SK-N-MC (cell line): ENCODE data around the gene ARID2.
A peak's percentile ranks its signal among the peaks of the same experiment; 100 is the strongest.

Source experiments
- DNase-seq: peaks from one replicate; pipeline ENCODE4 v3.0.0-alpha.2; 2011; ENCODE audit warnings: low read depth, low spot score
- H3K27ac ChIP-seq: fragments of 200-600 bp; sonication (generic); 2 replicates; pipeline ENCODE4 v1.5.1; 2016; ENCODE audit warnings: mixed run types
- H3K36me3 ChIP-seq: fragments of 200-600 bp; sonication (generic); 2 replicates; pipeline ENCODE4 v1.6.1; 2017; ENCODE audit warnings: antibody characterized with exemption, low read length, mixed read lengths; ENCODE audit not compliant: insufficient read depth
- H3K4me3 ChIP-seq: fragments of 200-600 bp; sonication (generic); 2 replicates; pipeline ENCODE4 v1.5.1; 2016
- H3K9ac ChIP-seq: fragments of 200-600 bp; sonication (generic); 2 replicates; pipeline ENCODE4 v1.8.0; 2017; ENCODE audit warnings: mixed run types, mixed read lengths; ENCODE audit not compliant: insufficient read length
- H3K9me3 ChIP-seq: fragments of 200-600 bp; sonication (generic); 2 replicates; pipeline ENCODE4 v1.6.1; 2017; ENCODE audit warnings: low read depth, mild to moderate bottlenecking, antibody characterized with exemption, low read length, moderate library complexity, mixed read lengths
- EZH2 ChIP-seq: fragments of 200-600 bp; sonication (generic); IDR thresholded peaks from one replicate; pipeline ENCODE4 v1.6.1; 2017; ENCODE audit warnings: antibody characterized with exemption
- FOXP2 ChIP-seq: optimal IDR thresholded peaks from 2 replicates; pipeline ENCODE3; 2011; ENCODE audit warnings: mild to moderate bottlenecking, moderate library complexity; ENCODE audit not compliant: insufficient read depth; ENCODE audit errors: extremely low read length, control extremely low read depth
- POLR2AphosphoS5 ChIP-seq: IDR thresholded peaks from 2 replicates; pipeline ENCODE4 v1.6.1; 2012; ENCODE audit warnings: mild to moderate bottlenecking, low read depth, low read length, borderline replicate concordance

The ARID2 gene

DNA sequence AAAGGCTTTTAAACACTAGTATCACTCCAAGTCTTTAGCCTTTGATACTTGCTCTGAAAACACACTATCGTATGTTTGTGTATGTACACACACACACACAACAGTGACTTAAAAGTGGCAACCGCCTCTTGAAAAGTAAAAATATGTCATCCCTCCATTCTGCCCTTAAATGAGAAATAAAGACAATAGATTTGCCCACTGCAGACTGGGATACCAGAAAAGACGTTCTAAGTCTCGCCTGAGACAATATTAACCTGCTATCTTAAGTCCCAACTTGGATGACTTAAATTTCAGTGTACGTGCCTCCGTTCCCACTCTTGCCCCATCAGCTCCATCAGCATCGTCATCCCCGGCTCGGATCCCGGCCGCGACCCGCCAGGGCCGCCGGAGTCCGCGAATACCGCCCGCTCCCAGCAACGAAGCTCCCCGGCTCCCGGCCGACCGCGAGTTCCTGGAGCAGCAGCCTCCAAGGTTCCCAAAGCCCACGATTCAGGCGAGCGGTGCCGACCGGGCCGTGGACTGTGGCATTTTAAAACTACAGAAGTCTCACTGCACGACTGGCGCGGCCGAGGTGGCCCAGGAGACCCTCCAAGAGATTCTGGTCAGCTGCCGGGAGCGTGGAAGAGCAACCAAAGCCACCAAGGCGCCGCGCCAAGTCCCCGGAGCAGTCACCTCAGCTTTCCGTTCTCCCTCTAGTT lies 2.8 kb upstream of the ARID2 start:
- TF ChIP-seq FOXP2 (no peak), POLR2AphosphoS5 (no peak), EZH2 (no peak)
- Histone ChIP-seq H3K9ac (peak overlapping the region; percentile 94), H3K36me3 (peaks cover 6% of the 10 kb centered on the region; the same call in 1 of the 2 replicates), H3K9me3 (no peaks in the 10 kb centered on the region), H3K27ac (peak overlapping the region; percentile 98), H3K4me3 (peak overlapping the region; percentile 91)
- DNase-seq, result no peak

DNA sequence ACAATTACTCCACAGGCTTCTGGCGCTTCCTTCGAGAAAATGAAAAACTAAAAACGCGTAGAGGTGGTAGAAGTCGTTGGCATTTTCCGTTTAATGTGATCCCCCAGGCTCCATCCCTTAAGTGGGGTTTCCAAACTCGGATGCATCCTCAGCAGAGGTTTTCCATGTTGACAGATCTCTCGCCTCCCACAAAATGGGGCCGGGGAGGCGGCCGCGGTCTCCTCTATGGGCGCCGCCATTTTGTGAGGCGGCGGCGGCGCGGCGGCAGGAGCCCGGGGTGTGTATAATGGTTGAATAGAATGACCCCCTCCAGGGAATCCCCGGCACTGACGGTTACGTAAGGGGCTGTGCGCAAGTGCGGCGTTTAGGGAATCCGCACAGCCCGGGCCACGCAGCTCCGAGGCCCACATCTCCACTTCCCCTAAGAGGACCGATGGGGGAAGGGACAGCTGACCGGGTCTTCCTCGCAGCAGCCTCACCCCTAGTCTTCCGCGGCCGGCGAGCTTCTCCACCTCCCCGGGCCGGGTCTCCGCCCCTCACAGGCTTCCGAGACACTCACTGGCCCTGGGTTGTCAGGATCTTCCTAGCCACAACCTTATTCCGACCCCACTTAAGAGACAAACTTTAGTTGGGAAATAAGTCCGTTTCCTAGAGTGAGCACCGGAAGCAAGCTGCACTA lies 2.1 kb upstream of the ARID2 start:
- Histone ChIP-seq H3K27ac (peak overlapping the region; percentile 98), H3K9ac (peak overlapping the region; percentile 94), H3K4me3 (peak overlapping the region; percentile 91), H3K9me3 (no peaks in the 10 kb centered on the region), H3K36me3 (peaks cover 13% of the 10 kb centered on the region; the same call in 1 of the 2 replicates)
- peak; percentile 84 for DNase-seq
- peak; percentile 80 for TF ChIP-seq POLR2AphosphoS5
- TF ChIP-seq FOXP2, result peak; percentile 22
- no peak for TF ChIP-seq EZH2

DNA sequence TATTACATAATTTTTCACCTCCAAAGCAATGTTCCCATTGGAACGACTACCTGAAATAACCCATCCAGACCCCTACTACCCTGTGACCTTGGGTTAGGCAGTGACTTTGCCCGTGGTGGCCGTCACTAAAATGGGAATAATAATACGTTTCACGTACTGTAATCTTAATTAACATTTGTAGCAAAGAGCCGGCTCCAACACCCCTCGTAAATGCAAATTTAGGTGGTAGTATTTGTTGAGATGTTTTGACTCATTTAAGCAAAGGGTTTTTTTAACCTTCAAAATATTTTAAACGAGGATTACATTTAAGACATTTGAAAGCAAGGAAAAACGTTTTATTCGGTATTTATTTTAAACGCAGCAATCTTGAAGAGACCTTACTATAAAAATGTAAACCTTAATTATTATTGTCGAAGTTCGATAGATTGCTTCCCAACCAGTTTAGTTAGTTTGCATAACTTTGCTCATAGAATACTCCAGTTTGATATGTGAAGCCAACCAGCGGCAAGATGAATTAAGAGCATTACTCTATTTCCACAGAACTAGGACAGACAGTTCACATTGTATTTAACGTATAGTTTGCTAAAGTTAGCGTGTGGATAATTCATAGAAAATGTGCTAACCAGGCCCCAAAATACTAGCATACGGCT lies 1.4 kb upstream of the ARID2 start:
- peak; percentile 63 for DNase-seq
- H3K27ac ChIP-seq, result peak overlapping the region; percentile 98
- H3K9me3 ChIP-seq, result no peaks in the 10 kb centered on the region
- peaks cover 19% of the 10 kb centered on the region for H3K36me3 ChIP-seq
- TF ChIP-seq EZH2 (no peak), POLR2AphosphoS5 (no peak), FOXP2 (no peak)
- H3K4me3 ChIP-seq, result peak overlapping the region; percentile 91
- H3K9ac ChIP-seq, result peak overlapping the region; percentile 94

DNA sequence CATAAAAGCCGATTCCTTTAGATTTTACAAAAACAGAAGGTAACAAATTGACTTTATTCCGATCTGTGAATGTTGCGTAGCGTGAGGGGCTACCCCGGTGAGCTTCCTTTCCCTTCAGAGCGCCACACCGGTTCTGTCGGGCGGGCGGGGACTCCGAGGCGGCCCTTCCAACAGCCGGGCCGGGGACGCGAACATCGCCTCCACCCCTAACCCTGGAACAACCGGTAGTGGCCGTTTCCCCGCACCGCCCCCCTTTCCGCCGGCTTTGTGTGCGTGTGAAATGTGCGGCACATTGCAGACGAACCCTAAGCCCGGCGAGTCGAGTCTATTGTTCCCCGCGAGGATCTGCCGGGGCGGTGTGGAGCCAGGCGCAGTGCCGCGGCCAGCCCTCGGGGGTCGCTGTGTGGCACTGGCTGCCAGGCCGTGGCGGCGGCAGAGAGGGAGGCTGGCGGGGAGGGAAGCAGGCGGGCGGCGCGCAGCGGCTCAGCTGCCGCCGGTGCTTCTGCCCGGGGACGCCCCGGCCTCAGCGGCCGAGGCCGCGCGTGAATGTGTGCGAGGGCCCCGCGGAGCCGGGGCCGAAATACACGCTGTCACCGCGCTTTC lies 775 bp upstream of the ARID2 start:
- Histone ChIP-seq H3K4me3 (peak overlapping the region; percentile 91), H3K36me3 (peaks cover 26% of the 10 kb centered on the region), H3K9ac (peak overlapping the region; percentile 94), H3K9me3 (no peaks in the 10 kb centered on the region), H3K27ac (peak overlapping the region; percentile 98)
- no peak for DNase-seq
- TF ChIP-seq EZH2 (no peak), POLR2AphosphoS5 (peak; percentile 69)

DNA sequence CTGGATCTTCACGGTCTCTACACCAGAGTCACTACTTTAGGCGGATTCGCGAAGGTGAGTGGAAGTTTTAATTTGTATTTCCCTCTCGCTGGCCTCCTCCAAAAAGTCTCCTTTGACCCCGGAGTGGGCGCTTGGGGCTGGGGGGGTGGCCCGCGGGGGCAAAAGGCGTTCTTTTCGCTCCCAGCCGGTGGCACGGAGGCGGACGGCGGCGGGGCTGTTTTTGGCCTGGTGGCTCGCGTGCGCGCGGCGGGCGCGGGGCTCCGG lies 510 bp downstream of the ARID2 start:
- peaks cover 6% of the 10 kb centered on the region for H3K9me3 ChIP-seq
- H3K9ac ChIP-seq, result peak overlapping the region; percentile 94
- peak overlapping the region; percentile 91 for H3K4me3 ChIP-seq
- peak overlapping the region; percentile 98 for H3K27ac ChIP-seq
- TF ChIP-seq POLR2AphosphoS5, result no peak
- TF ChIP-seq EZH2, result no peak
- no peak for TF ChIP-seq FOXP2
- DNase-seq, result no peak
- peaks cover 38% of the 10 kb centered on the region for H3K36me3 ChIP-seq

DNA sequence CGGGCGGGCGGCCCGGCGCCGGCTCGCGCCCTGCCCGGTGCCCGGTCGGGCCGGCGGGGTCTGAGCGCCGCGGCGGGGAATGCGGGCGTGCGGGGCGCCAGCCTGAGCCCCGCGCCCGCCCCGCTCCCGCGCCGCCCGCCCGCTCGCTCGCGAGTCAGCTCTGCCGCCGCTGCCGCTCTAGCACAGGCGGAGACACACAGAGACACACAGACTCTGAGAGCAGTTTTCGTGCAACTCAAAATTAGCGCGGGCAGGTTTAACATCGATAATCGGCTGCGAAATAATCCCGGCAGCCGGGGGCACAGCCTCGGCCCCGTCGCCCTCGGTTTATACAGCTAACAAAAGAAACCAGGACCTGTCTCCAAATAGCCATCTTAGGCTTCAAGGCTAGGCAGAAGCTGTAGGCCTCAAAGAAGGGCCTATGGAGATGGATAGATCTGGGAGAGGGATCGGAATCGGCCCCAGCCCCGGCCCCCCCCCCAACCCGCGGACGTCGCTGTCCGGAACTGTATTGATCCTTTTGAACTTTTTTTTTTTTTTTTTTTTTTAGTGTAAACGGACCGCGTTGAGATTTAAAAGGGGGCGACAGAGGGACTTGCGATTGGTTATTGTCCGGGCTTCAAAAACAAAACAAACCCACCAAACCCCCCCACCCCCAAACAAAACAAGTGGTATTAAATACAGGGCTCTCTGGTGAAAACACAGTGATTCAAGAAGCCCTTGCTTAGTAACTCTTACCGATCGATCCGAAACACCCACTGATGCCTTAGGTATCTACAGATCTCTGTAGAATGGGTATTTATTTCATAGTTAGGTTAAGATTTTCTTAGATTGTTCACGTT lies 1.1 kb downstream of the ARID2 start:
- TF ChIP-seq EZH2, result no peak
- no peak for TF ChIP-seq POLR2AphosphoS5
- no peak for TF ChIP-seq FOXP2
- no peak for DNase-seq
- peaks cover 7% of the 10 kb centered on the region for H3K9me3 ChIP-seq

DNA sequence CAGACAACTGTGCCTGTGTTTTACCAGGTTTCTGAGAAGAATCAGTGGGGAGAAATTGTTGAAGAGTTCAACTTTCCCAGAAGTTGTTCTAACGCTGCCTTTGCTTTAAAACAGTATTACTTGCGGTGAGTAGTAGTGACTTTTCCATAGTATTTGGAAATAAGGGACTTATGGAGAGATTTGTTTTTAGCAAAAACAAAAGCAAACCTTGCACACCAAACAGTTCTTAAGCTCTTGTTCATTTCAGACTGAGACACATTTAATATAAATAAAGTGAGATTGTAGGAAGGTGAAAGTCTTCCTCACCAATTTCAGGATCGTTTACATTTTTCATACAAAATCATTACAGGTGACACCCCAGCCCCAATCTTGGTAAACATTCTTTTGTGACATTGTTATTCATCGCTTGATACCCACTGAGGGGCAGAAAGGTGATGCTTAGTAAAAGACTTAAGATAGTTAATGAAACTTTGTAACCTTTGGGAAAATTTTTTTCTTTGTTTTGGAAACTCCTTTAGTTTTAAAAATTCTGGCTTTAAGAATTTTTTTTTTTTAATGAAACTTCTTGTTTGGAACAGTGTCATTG lies 1.8 kb downstream of the ARID2 start:
- H3K4me3 ChIP-seq, result peak overlapping the region; percentile 90

More for the DNA sequence above, 1.1 kb downstream of the ARID2 start:
- peak overlapping the region; percentile 98 for H3K27ac ChIP-seq
- H3K9ac ChIP-seq, result peak overlapping the region; percentile 98
- H3K4me3 ChIP-seq, result peak overlapping the region; percentile 91
- peaks cover 43% of the 10 kb centered on the region for H3K36me3 ChIP-seq

DNA sequence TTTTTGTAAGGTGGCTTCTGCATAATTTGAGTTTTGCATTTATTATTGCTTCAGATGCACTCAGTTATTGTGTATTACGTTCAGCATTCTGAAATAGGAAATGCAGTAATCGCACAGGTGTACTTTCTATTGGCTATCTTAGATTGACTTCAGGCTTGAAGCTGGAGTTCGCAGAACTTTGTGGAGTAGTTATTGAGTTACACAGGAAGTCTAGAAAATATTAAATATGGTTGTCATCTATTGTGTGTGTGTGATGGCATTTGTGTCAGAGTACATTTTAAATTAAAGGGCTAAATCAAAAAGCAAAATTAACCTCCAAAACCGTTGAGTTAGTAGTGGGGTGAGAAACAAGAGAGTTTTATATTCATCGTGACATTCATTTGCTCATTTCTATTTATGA lies 2.7 kb downstream of the ARID2 start:
- peak overlapping the region; percentile 48; the same call in 1 of the 2 replicates for H3K27ac ChIP-seq
- H3K4me3 ChIP-seq, result peak overlapping the region; percentile 90
- DNase-seq, result no peak
- TF ChIP-seq POLR2AphosphoS5 (no peak), EZH2 (no peak), FOXP2 (no peak)
- peaks cover 57% of the 10 kb centered on the region for H3K36me3 ChIP-seq
- H3K9ac ChIP-seq, result peak overlapping the region; percentile 98
- peaks cover 17% of the 10 kb centered on the region for H3K9me3 ChIP-seq

More for the DNA sequence above, 1.8 kb downstream of the ARID2 start:
- Histone ChIP-seq H3K9me3 (peaks cover 10% of the 10 kb centered on the region), H3K9ac (peak overlapping the region; percentile 98), H3K27ac (peak overlapping the region; percentile 97), H3K36me3 (peaks cover 48% of the 10 kb centered on the region)
- DNase-seq, result no peak
- no peak for TF ChIP-seq POLR2AphosphoS5
- TF ChIP-seq EZH2, result no peak
- no peak for TF ChIP-seq FOXP2
